GM21825 (cell line): ENCODE results near the gene COL11A1.
"Not testable (repeated sequence)": the region's sequence is repeated elsewhere in the genome, so short reads cannot be mapped to it uniquely, and the experiment has no call there.

Experiments used
- ATAC-seq: cut with Tn5 transposase; IDR thresholded peaks from one replicate; pipeline ENCODE4 v1.9.1; 2021; ENCODE audit warnings: mild to moderate bottlenecking, moderate library complexity; ENCODE audit not compliant: unreplicated experiment

Gene COL11A1

GRCh38 chr1:102840741-102841140, 267.6 kb downstream of the COL11A1 start:
- no peak for ATAC-seq

- ATAC-seq, result no peak
These were observed 270.3 kb downstream of the COL11A1 start for GRCh38 chr1:102838016-102838415.

- no peak for ATAC-seq
These were observed 270.8 kb downstream of the COL11A1 start for GRCh38 chr1:102837551-102837950.

GRCh38 chr1:102836991-102837390, 271.3 kb downstream of the COL11A1 start:
- ATAC-seq, result no peak

- no peak for ATAC-seq
These were observed 273.5 kb downstream of the COL11A1 start for GRCh38 chr1:102834688-102835320.

GRCh38 chr1:102833151-102833550, 275.2 kb downstream of the COL11A1 start:
- no peak for ATAC-seq

GRCh38 chr1:102826706-102827105, 281.6 kb downstream of the COL11A1 start:
- not testable (repeated sequence) for ATAC-seq
